Skin of body (tissue), 2 donors: ENCODE measurements around the gene SS18. TPM values are rescaled to one million over a fixed set of nuclear protein-coding genes. Genes with fewer than 3 reads are reported as not detected.
"Not testable (repeated sequence)": the region's sequence is repeated elsewhere in the genome, so short reads cannot be mapped to it uniquely, and the experiment has no call there.

ENCODE experiments used
- DNase-seq: peaks from one replicate; lab custom pipeline; 2025; lab: John Stamatoyannopoulos, UW
- total RNA-seq: library from RNA; depleted of rRNA; stranded (reverse); fragments of >200 nt; gene quantifications from one replicate; pipeline ENCODE4 v1.2.3, GENCODE V29; 2014

Gene SS18
- 91.6 TPM for total RNA-seq

- peak; percentile 93 for DNase-seq
These were observed at the start of gene SS18 for GRCh38 chr18:26090130-26091046. SS18 (minus strand) TSS chr18:26090613; CDS start chr18:26090569, 44 bp downstream.

GRCh38 chr18:26135548-26135947, 45.1 kb upstream of the SS18 start:
- no peak for DNase-seq

- no peak for DNase-seq
These were observed 43.7 kb upstream of the SS18 start for GRCh38 chr18:26134107-26134506.

GRCh38 chr18:26133652-26134051, 43.2 kb upstream of the SS18 start, which contains the start of gene PSMA8:
PSMA8 (plus strand) TSS chr18:26133869; CDS start chr18:26133966, 97 bp downstream.
- DNase-seq = no peak

- not testable (repeated sequence) for DNase-seq
These were observed 37.8 kb upstream of the SS18 start for GRCh38 chr18:26128192-26128591.

GRCh38 chr18:26127786-26128185, 37.4 kb upstream of the SS18 start:
- no peak for DNase-seq

- not testable (repeated sequence) for DNase-seq
These were observed 31.6 kb upstream of the SS18 start for GRCh38 chr18:26121994-26122393.

- DNase-seq = no peak
These were observed 31.1 kb upstream of the SS18 start for GRCh38 chr18:26121476-26121875.

- DNase-seq = no peak
These were observed 28.8 kb upstream of the SS18 start for GRCh38 chr18:26119246-26119645.

- DNase-seq = no peak
These were observed 13.6 kb upstream of the SS18 start for GRCh38 chr18:26104035-26104434.

GRCh38 chr18:26103579-26103978, 13.2 kb upstream of the SS18 start:
- DNase-seq = no peak

- no peak for DNase-seq
These were observed 7.2 kb upstream of the SS18 start for GRCh38 chr18:26097563-26097962.

GRCh38 chr18:26096852-26097251, 6.4 kb upstream of the SS18 start:
- no peak for DNase-seq

- DNase-seq = no peak
These were observed 726 bp upstream of the SS18 start for GRCh38 chr18:26091047-26091630.

- DNase-seq = peak; percentile 12
These were observed 902 bp downstream of the SS18 start for GRCh38 chr18:26089293-26090129.

GRCh38 chr18:26088487-26088886, 1.9 kb downstream of the SS18 start:
- DNase-seq = no peak

- no peak for DNase-seq
These were observed 3.5 kb downstream of the SS18 start for GRCh38 chr18:26086959-26087358.

- no peak for DNase-seq
These were observed 5.4 kb downstream of the SS18 start for GRCh38 chr18:26085056-26085455.

GRCh38 chr18:26083099-26083498, 7.3 kb downstream of the SS18 start:
- DNase-seq = no peak

GRCh38 chr18:26082475-26082874, 7.9 kb downstream of the SS18 start:
- DNase-seq = no peak

- no peak for DNase-seq
These were observed 16.2 kb downstream of the SS18 start for GRCh38 chr18:26074246-26074645.

- no peak for DNase-seq
These were observed 16.7 kb downstream of the SS18 start for GRCh38 chr18:26073758-26074157.
